Measurements from ENCODE around the gene GIPR. TPM values are rescaled to one million over a fixed set of nuclear protein-coding genes. Genes with fewer than 3 reads are reported as not detected.

Gene GIPR
- total and polyA plus RNA-seq, 8 donors: 2.6 to 49.0 (median 7.7) TPM

DNA sequence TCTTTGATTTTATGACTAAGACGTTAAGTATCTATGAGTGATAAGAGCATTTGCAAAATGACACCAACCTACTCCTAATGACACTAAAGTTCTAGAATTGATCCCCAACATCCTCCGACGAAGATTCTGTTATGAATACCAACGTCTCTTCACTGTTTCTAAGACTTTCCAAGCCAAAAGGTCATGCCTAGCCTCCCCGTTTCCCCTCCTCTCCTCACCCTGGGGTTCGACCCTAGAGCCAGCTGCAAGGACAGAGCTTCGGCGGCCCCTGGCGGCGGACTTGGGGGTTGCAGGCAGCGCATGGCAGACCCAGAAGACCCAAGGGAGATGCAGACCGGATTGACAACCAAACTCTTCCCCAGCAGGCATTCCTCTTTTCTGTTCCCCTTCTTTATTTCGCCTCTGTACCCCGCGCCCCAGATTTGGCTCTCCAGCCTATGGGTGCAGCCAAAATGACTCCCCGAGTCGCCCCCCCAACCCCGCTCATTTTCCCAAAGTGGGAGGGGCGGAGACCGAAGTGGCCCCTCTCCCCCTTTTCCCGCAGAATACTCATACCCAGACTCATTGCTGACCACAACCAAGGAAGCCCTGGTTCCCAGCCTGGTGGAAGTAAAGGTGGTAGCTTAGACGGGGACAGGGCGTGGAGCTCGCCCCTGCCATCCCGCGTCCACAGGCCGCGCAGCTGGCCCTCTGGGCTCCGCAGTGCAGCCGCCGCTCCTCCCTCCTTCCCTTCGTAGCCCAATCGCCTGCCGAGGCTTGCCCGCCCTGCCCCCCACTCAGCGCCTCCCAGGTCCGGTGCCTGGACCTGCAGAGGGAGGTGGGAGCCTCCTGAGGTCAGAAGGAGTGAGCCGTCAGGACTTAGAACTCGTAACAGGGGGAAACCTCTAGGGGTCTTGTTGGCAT, 24.7 kb upstream of the GIPR start:
- ATAC-seq: peak; percentile 44 to 74 (median 54)
- intact Hi-C loops (cut with DNase I): loop anchor here in 1 of 3 donors (5.0 kb wide), 2 partner anchors 36 to 121 kb away; no protein-coding TSS in a partner anchor
- no peak for FAIRE-seq
- Histone ChIP-seq H3K36me3 (no peaks in the 10 kb centered on the region), H3K27ac (peak overlapping the region in 3 of 4 donors; percentile 62 to 85 (median 82)), H3K4me3 (peak overlapping the region in 1 of 4 donors; percentile 47), H3K4me1 (peaks cover 5 to 19% (median 8%) of the 10 kb centered on the region in 3 donors), H3K27me3 (no peaks in the 10 kb centered on the region), H3K9me3 (no peaks in the 10 kb centered on the region)
- peak; percentile 77 to 97 (median 90) for DNase-seq
- 11 to 13% methylated on average over 38 to 39 of the region's 39 CpGs for WGBS, 2 donors
- TF ChIP-seq, protein P1, sequence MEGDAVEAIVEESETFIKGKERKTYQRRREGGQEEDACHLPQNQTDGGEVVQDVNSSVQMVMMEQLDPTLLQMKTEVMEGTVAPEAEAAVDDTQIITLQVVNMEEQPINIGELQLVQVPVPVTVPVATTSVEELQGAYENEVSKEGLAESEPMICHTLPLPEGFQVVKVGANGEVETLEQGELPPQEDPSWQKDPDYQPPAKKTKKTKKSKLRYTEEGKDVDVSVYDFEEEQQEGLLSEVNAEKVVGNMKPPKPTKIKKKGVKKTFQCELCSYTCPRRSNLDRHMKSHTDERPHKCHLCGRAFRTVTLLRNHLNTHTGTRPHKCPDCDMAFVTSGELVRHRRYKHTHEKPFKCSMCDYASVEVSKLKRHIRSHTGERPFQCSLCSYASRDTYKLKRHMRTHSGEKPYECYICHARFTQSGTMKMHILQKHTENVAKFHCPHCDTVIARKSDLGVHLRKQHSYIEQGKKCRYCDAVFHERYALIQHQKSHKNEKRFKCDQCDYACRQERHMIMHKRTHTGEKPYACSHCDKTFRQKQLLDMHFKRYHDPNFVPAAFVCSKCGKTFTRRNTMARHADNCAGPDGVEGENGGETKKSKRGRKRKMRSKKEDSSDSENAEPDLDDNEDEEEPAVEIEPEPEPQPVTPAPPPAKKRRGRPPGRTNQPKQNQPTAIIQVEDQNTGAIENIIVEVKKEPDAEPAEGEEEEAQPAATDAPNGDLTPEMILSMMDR (IDR thresholded peaks at IDR 0.05): peak; percentile 93 to 96 (median 94)

DNA sequence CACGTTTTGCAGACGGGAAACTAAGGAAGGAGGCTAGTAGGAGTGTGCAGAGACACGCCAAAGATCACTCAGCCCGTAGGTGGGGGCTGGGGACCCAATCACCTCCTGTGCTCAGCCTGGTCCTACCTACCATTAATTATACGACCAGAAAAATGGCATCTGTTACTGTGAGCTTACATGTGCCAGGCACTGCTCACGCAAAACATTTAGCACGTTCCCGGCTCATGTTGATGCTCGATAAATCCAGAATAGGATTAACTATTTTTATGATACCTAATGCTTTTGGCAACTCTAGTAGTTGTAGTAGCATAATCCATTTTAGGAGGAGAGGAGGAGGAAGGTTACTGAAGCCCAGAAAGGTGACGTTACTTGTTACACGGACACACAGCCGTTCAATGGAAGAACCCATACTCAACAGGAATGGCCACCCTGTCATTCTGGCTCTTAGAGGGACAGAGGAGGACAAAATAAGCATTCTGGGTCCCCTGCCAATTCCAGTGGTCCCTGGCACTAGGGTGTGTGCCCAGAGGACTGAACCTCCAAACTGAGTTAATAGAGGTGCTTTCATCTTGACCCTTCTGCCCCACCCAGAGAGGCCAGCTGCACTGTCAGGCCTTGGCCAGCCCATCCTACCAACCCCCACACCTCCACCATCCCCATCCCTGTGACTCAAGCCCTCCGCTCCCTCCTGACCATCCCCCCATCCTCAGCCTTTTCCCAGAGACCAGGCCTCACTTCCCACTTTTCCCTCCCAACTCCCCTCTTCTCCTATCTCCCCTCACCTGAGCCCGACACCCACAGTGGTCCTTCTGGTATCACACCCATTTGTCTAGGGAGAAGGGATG, 23.9 kb upstream of the GIPR start:
- Histone ChIP-seq H3K4me3 (no peak overlapping the region), H3K4me1 (peaks cover 5 to 15% (median 8%) of the 10 kb centered on the region in 3 donors), H3K36me3 (no peaks in the 10 kb centered on the region), H3K27ac (no peak overlapping the region), H3K9me3 (no peaks in the 10 kb centered on the region), H3K27me3 (no peaks in the 10 kb centered on the region)
- FAIRE-seq (no peak), ATAC-seq (no peak), DNase-seq (no peak)
- intact Hi-C loops (cut with DNase I): loop anchor here in 1 of 3 donors (5.0 kb wide), 2 partner anchors 37 to 122 kb away; no protein-coding TSS in a partner anchor
- 42 to 53% methylated on average over 14 of the region's 14 CpGs for WGBS, 2 donors
- TF ChIP-seq, protein P1 (IDR thresholded peaks at IDR 0.05): no peak

DNA sequence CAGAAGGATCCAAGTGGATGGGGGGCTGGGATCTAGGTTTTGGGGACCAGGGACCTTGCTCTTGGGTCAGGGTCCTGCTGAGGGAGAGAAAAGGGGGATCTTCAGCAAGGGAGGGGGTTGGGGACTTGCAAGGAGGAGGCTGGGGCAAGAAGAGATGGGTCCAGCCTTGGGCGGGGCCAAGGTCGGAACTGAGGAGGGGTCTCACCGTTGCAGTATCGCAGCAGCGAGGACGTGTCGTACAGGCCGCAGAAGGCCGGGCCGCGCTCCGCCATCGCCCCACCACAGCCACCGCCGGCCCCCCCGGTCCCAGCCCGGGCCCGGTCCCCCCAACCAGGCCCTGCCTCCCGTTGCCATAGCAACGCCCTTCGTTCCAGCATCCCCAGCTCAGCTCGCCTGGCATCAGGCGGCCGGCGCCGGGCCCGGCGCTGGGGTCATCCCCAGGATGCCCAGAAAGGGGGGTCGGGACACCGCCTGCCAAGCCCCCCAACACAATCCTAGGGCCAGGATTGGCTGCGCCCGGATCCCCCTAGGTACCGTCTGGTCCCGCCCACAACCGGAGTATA, 22.9 kb upstream of the GIPR start:
- no peak for ATAC-seq
- no peaks in the 10 kb centered on the region for H3K27me3 ChIP-seq
- TF ChIP-seq, protein P1 (IDR thresholded peaks at IDR 0.05): no peak
- 17 to 18% methylated on average over 23 to 33 of the region's 35 CpGs for WGBS, 2 donors
- intact Hi-C loops (cut with DNase I): no loop called here
- H3K27ac ChIP-seq: no peak overlapping the region
- DNase-seq: peak in 1 of 6 donors; percentile 88
- no peaks in the 10 kb centered on the region for H3K36me3 ChIP-seq
- no peaks in the 10 kb centered on the region for H3K9me3 ChIP-seq
- peak overlapping the region in 1 of 4 donors; percentile 34 for H3K4me3 ChIP-seq
- no peak for FAIRE-seq
- peaks cover 5 to 15% (median 8%) of the 10 kb centered on the region in 3 donors for H3K4me1 ChIP-seq

DNA sequence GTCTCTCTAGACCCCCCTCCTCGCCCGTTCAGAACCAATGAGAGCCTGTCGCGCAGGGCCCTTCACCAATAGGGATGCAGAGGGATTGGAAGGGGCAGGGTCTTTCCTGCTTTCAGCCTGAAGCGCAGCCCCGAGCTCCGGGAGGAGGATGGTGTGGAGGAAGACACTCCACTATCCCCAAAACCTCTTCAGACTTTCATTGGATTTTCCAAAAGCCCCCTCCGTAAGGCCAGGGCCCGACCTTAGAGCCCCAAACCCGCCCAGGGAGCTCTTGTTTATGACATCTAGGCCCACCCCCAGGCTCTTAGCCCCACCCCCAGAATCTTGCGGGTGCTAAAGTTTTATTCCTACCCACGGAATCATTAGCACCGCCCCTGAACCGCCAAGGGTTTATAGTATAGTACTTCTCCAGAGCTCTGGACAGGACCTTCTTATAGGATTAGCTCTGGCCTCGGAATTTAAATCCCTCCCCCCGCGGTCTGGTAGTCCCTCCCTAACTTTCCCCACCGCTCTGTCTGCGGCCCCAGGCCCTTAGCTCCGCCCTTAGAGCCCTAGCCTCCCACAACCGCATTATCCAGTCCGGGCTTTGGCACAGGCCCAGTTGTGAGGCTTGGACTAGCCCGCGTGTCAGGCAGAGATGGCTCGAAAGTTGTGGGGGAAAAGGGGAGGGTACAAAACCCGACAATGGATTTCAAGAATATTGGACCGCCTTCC, 22.2 kb upstream of the GIPR start:
- peak in 3 of 4 donors; percentile 24 to 57 (median 35) for ATAC-seq
- Histone ChIP-seq H3K27me3 (no peaks in the 10 kb centered on the region), H3K4me1 (peaks cover 5 to 15% (median 8%) of the 10 kb centered on the region in 3 donors), H3K27ac (no peak overlapping the region), H3K9me3 (no peaks in the 10 kb centered on the region), H3K4me3 (peak overlapping the region in 1 of 4 donors; percentile 34), H3K36me3 (no peaks in the 10 kb centered on the region)
- peak; percentile 59 to 89 (median 77) for DNase-seq
- TF ChIP-seq, protein P1 (IDR thresholded peaks at IDR 0.05): no peak
- FAIRE-seq: no peak
- 2 to 4% methylated on average over 27 of the region's 27 CpGs for WGBS, 2 donors
- intact Hi-C loops (cut with DNase I): no loop called here

Measured in pancreas (tissue), 10 donors.